Hematopoietic multipotent progenitor cell treated with erythropoietin and hydrocortisone succinate and interleukin-3 and kit ligand, for 6 days (in vitro differentiated cells): ENCODE results near the gene FANK1.

Experiments used
- DNase-seq: peaks from one replicate; pipeline ENCODE4 v3.0.0-alpha.2; 2015

Gene FANK1

DNA sequence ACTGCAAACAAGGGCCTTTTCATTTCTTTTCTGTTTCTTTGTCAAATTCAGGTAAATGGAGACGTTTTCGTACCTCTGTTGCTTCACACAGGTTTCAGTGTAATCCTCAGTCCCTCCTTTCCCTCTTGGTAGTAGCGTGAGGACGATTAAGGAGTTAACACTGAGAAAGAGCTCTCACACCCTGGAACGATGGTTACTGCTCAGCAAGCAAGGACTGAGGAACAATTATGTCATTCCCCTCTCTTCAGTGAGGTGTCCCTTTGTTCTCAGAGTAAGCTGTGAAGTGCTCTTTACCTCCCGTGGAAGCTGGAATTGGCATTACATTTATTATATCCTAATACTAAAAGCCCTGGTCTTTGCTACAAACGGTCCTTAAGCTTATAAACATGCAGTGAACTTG, 95.9 kb downstream of the FANK1 start:
- DNase-seq = no peak

GRCh38 chr10:125994601-125995000, 98.2 kb downstream of the FANK1 start:
- DNase-seq = no peak

GRCh38 chr10:125995726-125996304, 99.5 kb downstream of the FANK1 start:
- no peak for DNase-seq

DNA sequence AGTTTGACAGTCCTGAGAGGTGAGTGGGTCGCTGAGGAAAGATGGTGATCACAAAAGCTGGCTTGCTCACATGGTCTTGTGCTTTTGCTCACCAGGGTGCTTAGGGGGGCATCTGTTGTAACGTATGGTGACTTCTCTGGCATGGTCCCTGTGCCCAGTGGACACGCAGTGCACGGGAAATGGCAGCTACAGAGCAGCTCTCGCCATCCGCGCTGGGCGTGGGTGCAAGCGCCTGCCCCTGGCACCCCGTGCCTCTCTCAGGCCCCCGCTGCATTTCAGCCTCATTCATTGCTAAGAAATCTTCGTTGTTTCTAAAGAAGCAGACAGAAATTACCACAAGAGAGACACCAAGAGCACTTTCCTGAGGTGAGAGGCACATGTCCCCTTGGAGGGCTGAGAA, 101.2 kb downstream of the FANK1 start:
- DNase-seq = no peak

- no peak for DNase-seq
These were observed 103.3 kb downstream of the FANK1 start for GRCh38 chr10:125999694-126000093.

DNA sequence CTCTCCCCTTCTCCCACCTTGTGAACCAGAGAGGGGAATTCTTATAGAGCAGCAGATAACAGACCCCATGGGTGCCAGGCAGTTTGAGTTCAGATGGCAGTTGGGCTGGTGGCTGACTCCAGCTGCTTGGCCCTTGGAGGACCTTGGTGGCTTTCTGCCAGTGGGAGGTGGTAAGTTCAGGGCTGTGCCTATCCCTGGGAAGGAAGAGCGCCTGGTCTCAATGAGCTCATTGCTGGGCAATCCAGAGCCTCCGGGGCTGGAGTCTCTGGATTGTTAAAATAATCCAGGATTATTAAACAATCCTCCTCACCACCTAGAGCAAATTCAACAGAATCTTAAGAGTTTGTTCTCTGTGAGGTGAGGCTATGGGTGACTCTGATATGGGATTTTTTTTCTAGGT, 105.2 kb downstream of the FANK1 start:
- no peak for DNase-seq

- no peak for DNase-seq
These were observed 108.4 kb downstream of the FANK1 start for GRCh38 chr10:126004752-126005151.

- DNase-seq = no peak
These were observed 109.9 kb downstream of the FANK1 start for GRCh38 chr10:126006264-126006663.

GRCh38 chr10:126006906-126007305, 110.5 kb downstream of the FANK1 start:
- DNase-seq = no peak

- DNase-seq = no peak
These were observed 113.3 kb downstream of the FANK1 start for GRCh38 chr10:126009650-126010049.

DNA sequence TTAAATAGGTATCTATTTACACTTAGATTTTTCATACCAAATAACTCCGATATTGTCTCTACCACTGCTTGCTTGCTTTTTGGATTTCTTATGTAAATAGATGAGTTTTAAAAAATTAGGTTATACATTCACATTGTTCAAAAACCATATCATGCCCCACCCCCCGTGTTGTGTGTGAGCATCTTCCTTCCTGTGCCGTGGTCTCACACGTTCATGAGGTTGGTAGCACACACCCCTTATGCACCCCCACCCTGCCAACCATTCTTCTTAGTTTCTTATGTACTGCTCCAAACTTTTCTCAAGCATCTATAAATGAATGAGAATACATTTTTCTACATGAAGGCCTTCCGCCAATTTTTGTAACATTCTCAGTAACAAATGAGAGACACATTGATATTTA, 115.6 kb downstream of the FANK1 start:
- no peak for DNase-seq

DNA sequence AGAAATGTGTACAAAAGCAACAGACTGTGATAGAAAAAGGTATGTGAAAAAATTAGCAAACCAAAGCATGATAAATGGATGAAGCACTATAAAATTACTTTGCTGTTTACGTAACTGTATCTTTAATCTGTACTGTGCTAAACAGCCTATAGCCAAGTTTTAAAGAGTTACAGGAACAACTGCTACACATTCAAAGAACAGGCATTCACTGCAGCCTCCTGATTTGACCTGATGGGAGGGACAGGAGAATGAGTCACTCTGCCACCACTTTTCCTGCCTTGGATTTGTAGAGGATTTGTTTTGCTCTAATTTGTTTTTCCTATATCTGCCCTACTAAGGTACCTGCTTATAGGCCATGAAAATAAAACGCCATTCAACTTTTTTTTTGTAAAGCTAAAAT, 116.1 kb downstream of the FANK1 start:
- DNase-seq = no peak

- DNase-seq = peak; percentile 5
These were observed 117.3 kb downstream of the FANK1 start for GRCh38 chr10:126013489-126014281.

- no peak for DNase-seq
These were observed 117.9 kb downstream of the FANK1 start for GRCh38 chr10:126014309-126014708.

DNA sequence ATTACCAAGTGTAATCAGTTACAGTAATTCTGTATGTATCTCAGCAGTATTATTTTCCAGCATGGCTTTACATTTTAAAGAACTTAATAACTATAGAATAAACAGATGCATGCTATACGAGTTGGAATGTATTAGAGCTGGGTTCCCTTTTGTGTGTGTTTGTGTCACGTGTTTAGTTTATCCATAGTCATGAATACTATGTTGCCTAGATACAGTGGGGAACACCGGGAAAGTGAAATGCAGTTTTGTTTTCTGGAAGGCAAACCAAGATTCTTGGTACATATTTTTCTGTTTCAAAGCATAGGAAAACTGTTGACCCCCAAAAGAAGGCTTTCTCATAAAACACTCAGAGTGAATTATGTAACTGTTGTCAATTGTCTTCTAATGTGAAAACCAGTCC, 119.0 kb downstream of the FANK1 start:
- DNase-seq = no peak

GRCh38 chr10:126016156-126016805, 119.9 kb downstream of the FANK1 start:
- no peak for DNase-seq

DNA sequence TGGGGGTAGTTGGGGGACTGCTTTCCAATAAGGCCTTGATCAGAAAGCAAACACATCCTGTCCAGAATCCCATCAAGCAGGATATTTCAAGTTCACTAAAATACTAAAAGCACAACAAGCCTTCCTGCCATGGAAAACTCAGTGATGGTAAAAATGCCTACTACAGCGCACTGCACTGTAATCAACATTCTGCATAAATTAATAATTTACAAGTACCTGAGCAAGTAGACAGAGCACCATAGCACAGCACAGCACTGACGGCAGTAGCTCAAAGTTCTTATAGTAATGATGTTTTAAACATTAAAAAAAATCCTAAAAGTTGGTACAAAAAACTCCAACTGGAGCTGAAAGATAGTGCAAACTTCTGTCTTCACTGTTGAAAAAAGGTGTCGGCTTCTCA, 120.5 kb downstream of the FANK1 start:
- no peak for DNase-seq

DNA sequence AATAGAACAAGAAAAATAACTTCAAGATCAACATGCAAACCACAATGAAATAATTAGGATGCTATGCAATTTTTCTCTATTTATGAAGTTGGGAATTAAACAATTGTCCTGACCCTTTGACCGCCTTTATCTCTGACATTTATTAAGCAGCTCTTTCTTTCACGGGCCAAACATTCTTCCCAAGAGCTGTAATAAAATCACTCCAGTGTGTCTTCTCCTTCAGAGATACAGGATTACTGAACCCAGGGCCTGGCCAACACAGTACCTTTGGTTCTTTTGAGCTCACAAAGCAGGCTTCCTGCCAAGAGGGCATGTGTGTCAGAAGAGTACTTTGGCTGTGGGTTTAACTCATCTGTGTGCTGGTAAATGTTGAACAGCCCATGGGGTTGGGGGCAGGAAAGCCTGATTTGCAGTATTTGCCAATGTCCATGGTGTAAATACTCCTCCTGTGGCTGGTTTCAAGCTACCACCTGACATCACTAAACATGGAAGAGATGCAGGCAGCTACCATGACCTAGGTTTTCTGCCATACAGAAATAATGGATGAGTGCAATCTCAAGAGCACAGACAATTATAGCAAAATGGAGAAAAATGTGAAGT, 121.7 kb downstream of the FANK1 start:
- no peak for DNase-seq

- DNase-seq = no peak
These were observed 125.6 kb downstream of the FANK1 start for GRCh38 chr10:126021833-126022500.

- no peak for DNase-seq
These were observed 126.5 kb downstream of the FANK1 start for GRCh38 chr10:126022841-126023240.

DNA sequence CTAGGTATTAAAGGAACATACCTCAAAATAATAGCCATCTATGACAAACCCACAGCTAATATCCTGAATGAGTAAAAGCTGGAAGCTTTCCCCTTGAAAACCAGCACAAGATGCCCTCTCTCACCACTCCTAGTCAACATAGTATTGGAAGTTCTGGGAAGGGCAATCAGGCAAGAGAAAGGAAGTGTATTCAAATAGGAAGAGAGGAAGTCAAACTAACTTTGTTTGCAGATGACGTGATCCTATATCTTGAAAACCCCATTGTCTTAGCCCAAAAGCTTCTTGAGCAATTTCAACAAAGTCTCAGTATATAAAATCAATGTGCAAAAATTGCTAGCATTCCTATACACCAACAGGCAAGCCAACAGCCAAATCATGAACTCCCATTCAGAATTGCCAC, 131.3 kb downstream of the FANK1 start:
- DNase-seq = no peak

DNA sequence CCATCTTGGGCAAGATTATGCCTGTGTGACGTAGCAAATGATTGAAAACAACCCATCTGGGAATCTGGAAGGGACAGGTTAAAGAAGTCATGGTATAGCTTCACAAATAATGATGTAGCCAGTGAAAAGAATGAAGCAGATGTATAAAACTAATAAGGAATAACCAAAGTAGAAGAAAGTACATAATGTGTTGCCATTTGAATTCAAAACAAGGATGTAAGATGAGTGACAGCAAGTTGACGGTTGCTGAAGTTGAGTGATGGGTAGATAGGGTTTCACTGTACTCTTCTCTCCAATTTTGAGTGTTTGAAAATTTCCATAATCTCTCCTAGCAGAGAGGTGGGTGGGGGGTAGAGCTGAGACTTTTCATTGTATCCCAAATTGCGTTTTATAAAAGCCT, 133.6 kb downstream of the FANK1 start:
- no peak for DNase-seq

DNA sequence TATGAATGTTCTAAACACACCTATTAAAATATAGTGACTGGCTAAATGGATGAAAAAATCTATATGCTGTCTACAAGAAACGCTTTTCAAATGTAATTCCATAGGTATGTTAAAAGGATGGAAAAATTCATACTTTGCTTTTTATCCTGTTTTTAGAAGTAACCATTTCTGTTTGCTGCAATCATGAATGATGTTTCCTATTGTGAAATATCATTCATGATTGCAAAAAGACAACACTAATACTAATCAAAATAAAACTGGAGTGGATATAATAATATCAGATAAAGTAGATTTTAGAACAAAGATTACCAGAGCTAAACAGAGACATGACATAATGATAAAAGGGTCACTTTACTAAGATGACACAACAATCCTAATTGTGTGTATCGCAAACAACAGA, 138.2 kb downstream of the FANK1 start:
- no peak for DNase-seq
